Cardiac septum (tissue), 1 donor: ENCODE results near the gene ATRNL1. TPM values are rescaled to one million over a fixed set of nuclear protein-coding genes. Genes with fewer than 3 reads are reported as not detected.

Source experiments
- DNase-seq: peaks from one replicate; pipeline ENCODE4 v3.0.0-alpha.2; 2020; ENCODE audit warnings: low spot score
- intact Hi-C: fragments of 100-400 bp; cut with DNase I; formaldehyde crosslinking; loops from one replicate; pipeline ENCODE4 v1.14.0; 2022
- long read RNA-seq: library from polyadenylated mRNA; unstranded; transcript quantifications from one replicate; pipeline ENCODE4 v2.0.0, GENCODE V29; 2021
- total RNA-seq: library from RNA; stranded (reverse); fragmentation: NEBNext Ultra II Directional; extraction: Animal tissue kit (Norgen Biotek cat#: 25700); gene quantifications from one replicate; pipeline ENCODE4 v1.2.1, GENCODE V29; 2021
- donor health status: DM: no; HTN: no; CAD: no.

The ATRNL1 gene
- total RNA-seq, result 25.8 TPM
- long read RNA-seq, partial matches to known transcripts, result 0 of 9 reads
- long read RNA-seq, other reads (novel, unspliced or antisense), result 5 of 9 reads

GRCh38 chr10:115093286-115093775 lies at the start of gene ATRNL1:
ATRNL1 (plus strand) TSS chr10:115093365; CDS start chr10:115093751, 386 bp downstream.
- intact Hi-C loops, result loop anchor here (5.0 to 10.0 kb wide), 3 partner anchors 119 to 219 kb away; no protein-coding TSS in a partner anchor
- DNase-seq, result no peak

- intact Hi-C loops, result no loop called here
- no peak for DNase-seq
Observed at GRCh38 chr10:115043719-115044118, 49.4 kb upstream of the ATRNL1 start.

- no peak for DNase-seq
- intact Hi-C loops, result no loop called here
Observed at GRCh38 chr10:115044891-115045290, 48.3 kb upstream of the ATRNL1 start.

GRCh38 chr10:115045499-115045898 lies 47.7 kb upstream of the ATRNL1 start:
- DNase-seq, result no peak
- intact Hi-C loops, result no loop called here

- intact Hi-C loops, result no loop called here
- no peak for DNase-seq
Observed at GRCh38 chr10:115046686-115047236, 46.4 kb upstream of the ATRNL1 start.

GRCh38 chr10:115047705-115048104 lies 45.5 kb upstream of the ATRNL1 start:
- intact Hi-C loops, result no loop called here

GRCh38 chr10:115049318-115049717 lies 43.8 kb upstream of the ATRNL1 start:
- intact Hi-C loops, result no loop called here
- DNase-seq, result no peak

More at GRCh38 chr10:115047705-115048104, 45.5 kb upstream of the ATRNL1 start:
- no peak for DNase-seq

- intact Hi-C loops, result no loop called here
- no peak for DNase-seq
Observed at GRCh38 chr10:115049960-115050359, 43.2 kb upstream of the ATRNL1 start.

- intact Hi-C loops, result no loop called here
- no peak for DNase-seq
Observed at GRCh38 chr10:115050375-115051010, 42.7 kb upstream of the ATRNL1 start.

GRCh38 chr10:115051216-115051615 lies 41.9 kb upstream of the ATRNL1 start:
- DNase-seq, result no peak
- intact Hi-C loops, result no loop called here

GRCh38 chr10:115052226-115052625 lies 40.9 kb upstream of the ATRNL1 start:
- intact Hi-C loops, result no loop called here
- DNase-seq, result no peak

- no peak for DNase-seq
Observed at GRCh38 chr10:115052728-115053127, 40.4 kb upstream of the ATRNL1 start.

GRCh38 chr10:115056186-115056585 lies 37.0 kb upstream of the ATRNL1 start:
- no peak for DNase-seq
- intact Hi-C loops, result no loop called here

More at GRCh38 chr10:115052728-115053127, 40.4 kb upstream of the ATRNL1 start:
- intact Hi-C loops, result no loop called here

GRCh38 chr10:115059301-115059898 lies 33.8 kb upstream of the ATRNL1 start:
- no peak for DNase-seq
- intact Hi-C loops, result no loop called here

GRCh38 chr10:115063701-115064658 lies 29.2 kb upstream of the ATRNL1 start:
- intact Hi-C loops, result no loop called here
- DNase-seq, result no peak

- intact Hi-C loops, result no loop called here
- DNase-seq, result no peak
Observed at GRCh38 chr10:115065801-115066200, 27.4 kb upstream of the ATRNL1 start.

GRCh38 chr10:115066528-115066927 lies 26.6 kb upstream of the ATRNL1 start:
- intact Hi-C loops, result no loop called here
- DNase-seq, result no peak

GRCh38 chr10:115073796-115074195 lies 19.4 kb upstream of the ATRNL1 start:
- intact Hi-C loops, result no loop called here
- no peak for DNase-seq

GRCh38 chr10:115082506-115082905 lies 10.7 kb upstream of the ATRNL1 start:
- intact Hi-C loops, result no loop called here
- no peak for DNase-seq
